HepG2 (cell line): ENCODE results near the gene C12orf60. TPM values are rescaled to one million over a fixed set of nuclear protein-coding genes. Genes with fewer than 3 reads are reported as not detected.

ENCODE experiments used
- ETS1 ChIP-seq: sonication (generic); formaldehyde crosslinking; IDR thresholded peaks from 2 replicates; pipeline ENCODE4 v1.4.0; 2020; ENCODE audit warnings: missing genetic modification reagents
- FOXP1 ChIP-seq, 2 experiments: fragments of 450-650 bp in 1 of 2; IDR thresholded peaks; 2 replicates each; pipeline ENCODE4 v1.6.1; 2017 to 2018; ENCODE audit warnings: antibody characterized with exemption in 1 of 2
- GATAD2A ChIP-seq: IDR thresholded peaks from 2 replicates; pipeline ENCODE4 v1.6.1; 2016
- GMEB2 ChIP-seq: IDR thresholded peaks from 2 replicates; pipeline ENCODE4 v1.6.1; 2016; ENCODE audit warnings: missing biosample characterization, missing genetic modification reagents, low read depth
- NCOR1 ChIP-seq: fragments of 200-600 bp; sonication (generic); IDR thresholded peaks from 2 replicates; pipeline ENCODE4 v1.7.0; 2017; ENCODE audit warnings: antibody characterized with exemption, low read length, borderline replicate concordance
- PCBP2 ChIP-seq: fragments of 200-400 bp; formaldehyde crosslinking; optimal IDR thresholded peaks from 2 replicates; pipeline ENCODE3; 2018; ENCODE audit warnings: low read length, low read depth; ENCODE audit not compliant: poor library complexity, severe bottlenecking
- RAD21 ChIP-seq: fragments of 450-650 bp; formaldehyde crosslinking; IDR thresholded peaks from 2 replicates; pipeline ENCODE4 v1.5.0; 2020; ENCODE audit warnings: mild to moderate bottlenecking
- REPIN1 ChIP-seq: sonication (generic); formaldehyde crosslinking; IDR thresholded peaks from 2 replicates; pipeline ENCODE4 v1.8.0; 2022; ENCODE audit warnings: missing genetic modification reagents, low read depth, mild to moderate bottlenecking, borderline replicate concordance
- REST ChIP-seq, 2 experiments: IDR thresholded peaks; 2 replicates each; pipeline ENCODE4 v1.6.1; 2011 to 2012; ENCODE audit warnings: low read length in 2 of 2, borderline replicate concordance in 1 of 2, low read depth in 1 of 2, mild to moderate bottlenecking in 1 of 2, moderate library complexity in 1 of 2
- ZFP41 ChIP-seq: sonication (generic); formaldehyde crosslinking; IDR thresholded peaks from 2 replicates; pipeline ENCODE4 v1.4.0; 2020; ENCODE audit warnings: mild to moderate bottlenecking, missing genetic modification reagents, borderline replicate concordance
- ZNF768 ChIP-seq: sonication (generic); formaldehyde crosslinking; IDR thresholded peaks from 2 replicates; pipeline ENCODE4 v1.4.0; 2020; ENCODE audit warnings: missing genetic modification reagents
- ZNF770 ChIP-seq: sonication (generic); formaldehyde crosslinking; IDR thresholded peaks from 2 replicates; pipeline ENCODE4 v1.5.0; 2020; ENCODE audit warnings: mild to moderate bottlenecking, missing genetic modification reagents
- ZSCAN25 ChIP-seq: sonication (generic); formaldehyde crosslinking; IDR thresholded peaks from 2 replicates; pipeline ENCODE4 v1.8.0; 2022; ENCODE audit warnings: mild to moderate bottlenecking, missing genetic modification reagents
- polyA plus RNA-seq, 8 experiments: library from polyadenylated mRNA; depleted of rRNA in 3 of 8; stranded (reverse) in 7 of 8; unstranded in 1 of 8; fragments of >200 nt; fragmentation: Illumina TruSeq in 4 of 8; extraction: Trizol in 4 of 8; gene quantifications; 2 replicates each; pipeline versions ENCODE4 v1.2.1 to v1.2.3, GENCODE V29; 2011 to 2016; ENCODE audit warnings: low read depth in 4 of 8, missing spikeins in 1 of 8, mixed read lengths in 1 of 8; ENCODE audit not compliant: insufficient read depth in 1 of 8
- total RNA-seq, 5 experiments: library from RNA; depleted of rRNA; stranded (reverse); fragments of >200 nt; fragmentation: Illumina TruSeq; extraction: Trizol; gene quantifications; 2 replicates each; pipeline ENCODE4 v1.2.3, GENCODE V29; 2016; ENCODE audit warnings: low read depth in 1 of 5

The C12orf60 gene
- total and polyA plus RNA-seq, 2 of the 13 experiments (the other 11 are each of a cell fraction or from before 2014, with no cell fraction given), result 0.55 to 1.4 TPM

GRCh38 chr12:14770496-14771461 is 32.7 kb upstream of the C12orf60 start (continued):
- TF ChIP-seq ZNF770 (CRISPR knock-in tag) (no peak), ETS1 (no peak), ZFP41 (CRISPR knock-in tag) (no peak), REST (IDR thresholded peaks at IDR 0.05; ENCODE audit: borderline replicate concordance in 1 of 2, low read depth in 1 of 2, low read length in 2 of 2) (peak in 1 of 2 experiments; percentile 68; a peak in 2 of 4 replicates), FOXP1 (IDR thresholded peaks at IDR 0.05) (no peak), FOXP1 (CRISPR knock-in tag; IDR thresholded peaks at IDR 0.05) (peak; percentile 35; the same call in 1 of the 2 replicates), GMEB2 (CRISPR knock-in tag) (no peak), RAD21 (CRISPR knock-in tag) (0 out of 2 replicates have a peak, but pooled peaks have one; percentile 11), REPIN1 (CRISPR knock-in tag) (peak; percentile 81), GATAD2A (CRISPR knock-in tag) (peak; percentile 55), NCOR1 (no peak), ZNF768 (CRISPR knock-in tag) (peak; percentile 64; the same call in 1 of the 2 replicates), PCBP2 (no peak), ZSCAN25 (CRISPR knock-in tag) (peak; percentile 22; the same call in 1 of the 2 replicates)
